Caco-2 (cell line): ENCODE data around the gene ALK. TPM values are rescaled to one million over a fixed set of nuclear protein-coding genes. Genes with fewer than 3 reads are reported as not detected.

Experiments used
- BruUV-seq: library from RNA; stranded (reverse); fragments of 400-500 nt; replicated peaks from 2 replicates; lab custom pipeline; 2021; lab: Mats Ljungman, UMichigan
- CTCF ChIA-PET: fragments of 300-600 bp; sonication (Branson Sonifier 250); formaldehyde crosslinking; loops from one replicate; lab custom pipeline; 2022; ENCODE audit warnings: antibody characterized with exemption; lab: Charles Lee
- POLR2A ChIA-PET: fragments of 300-600 bp; sonication (Branson Sonifier 250); formaldehyde crosslinking; loops from one replicate; lab custom pipeline; 2022; ENCODE audit warnings: antibody characterized with exemption; lab: Charles Lee
- DNase-seq, 2 experiments: peaks; one replicate each; pipeline versions ENCODE4 v3.0.0 to v3.0.0-alpha.2; 2020 to 2022
- H3K27me3 ChIP-seq: replicated peaks from 2 replicates; pipeline ENCODE4 v1.6.0; 2011; ENCODE audit warnings: low read length; ENCODE audit not compliant: control insufficient read depth, insufficient read depth
- H3K36me3 ChIP-seq: 2 replicates; pipeline ENCODE4 v1.5.1; 2011; ENCODE audit warnings: low read length; ENCODE audit not compliant: control insufficient read depth, insufficient read depth
- H3K4me1 ChIP-seq: fragments of 250-450 bp; sonication (Bioruptor Pico); 2 replicates; pipeline ENCODE4 v1.5.1; 2020; ENCODE audit warnings: mild to moderate bottlenecking
- H3K4me3 ChIP-seq: 2 replicates; pipeline ENCODE4 v1.5.1; 2011; ENCODE audit warnings: low read depth, mild to moderate bottlenecking, control low read depth, low read length
- H3K9me3 ChIP-seq: fragments of 250-450 bp; sonication (Bioruptor Pico); 2 replicates; pipeline ENCODE4 v1.5.1; 2020; ENCODE audit warnings: mild to moderate bottlenecking, moderate library complexity
- H3K27ac Mint-ChIP-seq: one replicate; pipeline ENCODE4 v1.8.0; 2022; ENCODE audit warnings: mixed read lengths; ENCODE audit not compliant: unreplicated experiment
- H3K27me3 Mint-ChIP-seq: one replicate; pipeline ENCODE4 v1.8.0; 2022; ENCODE audit warnings: mixed read lengths; ENCODE audit not compliant: insufficient read depth, unreplicated experiment
- H3K36me3 Mint-ChIP-seq: one replicate; pipeline ENCODE4 v1.8.0; 2022; ENCODE audit warnings: mild to moderate bottlenecking, mixed read lengths; ENCODE audit not compliant: insufficient read depth, unreplicated experiment
- H3K4me1 Mint-ChIP-seq: one replicate; pipeline ENCODE4 v1.8.0; 2022; ENCODE audit warnings: low read depth, mixed read lengths; ENCODE audit not compliant: unreplicated experiment
- H3K4me3 Mint-ChIP-seq: one replicate; pipeline ENCODE4 v1.8.0; 2022; ENCODE audit warnings: mild to moderate bottlenecking, moderate library complexity, mixed read lengths; ENCODE audit not compliant: unreplicated experiment
- H3K9me3 Mint-ChIP-seq: one replicate; pipeline ENCODE4 v1.8.0; 2022; ENCODE audit warnings: mixed read lengths; ENCODE audit not compliant: unreplicated experiment
- intact Hi-C: fragments of 100-400 bp; cut with micrococcal nuclease; formaldehyde crosslinking; loops from one replicate; pipeline ENCODE4 v1.10.0; 2022; ENCODE audit not compliant: unreplicated experiment
- total RNA-seq: library from RNA; stranded (reverse); gene quantifications from 2 replicates; pipeline ENCODE4 v1.2.3, GENCODE V29; 2022
- TF ChIP-seq, protein P1 (sequence below), 2 experiments: fragments of 200-600 bp in 1 of 2; IDR thresholded peaks; 1 replicate in 1 of 2; 2 replicates in 1 of 2; pipeline versions ENCODE4 v1.5.1 to v1.8.0; 2011 to 2022; ENCODE audit warnings: antibody characterized with exemption in 1 of 2, control low read depth in 1 of 2, inconsistent platforms in 1 of 2, low read depth in 1 of 2, low read length in 1 of 2, mild to moderate bottlenecking in 1 of 2, moderate library complexity in 1 of 2; ENCODE audit not compliant: insufficient read depth in 1 of 2, severe bottlenecking in 1 of 2, unreplicated experiment in 1 of 2

ALK gene
- total RNA-seq, 1 experiment from 2014 or later, result 0.11 TPM

DNA sequence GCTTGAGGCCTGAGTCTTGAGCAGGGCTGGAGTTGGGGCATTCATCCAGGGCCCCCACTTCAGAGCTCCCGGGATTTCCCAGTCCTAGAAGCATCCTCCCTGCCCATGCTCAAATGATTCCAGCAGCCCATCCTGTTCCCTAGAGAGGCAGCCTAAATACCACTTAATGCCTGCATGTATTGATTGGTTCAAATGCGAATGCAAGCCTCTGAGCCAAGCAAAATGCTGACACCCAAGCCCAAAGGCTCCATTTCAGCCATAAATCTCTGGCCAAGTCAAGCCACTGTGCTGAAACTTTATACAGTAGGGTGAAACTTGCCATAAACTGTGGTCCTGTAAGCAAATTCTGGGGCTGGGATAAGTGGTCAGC lies 526.4 kb downstream of the ALK start:
- H3K9me3 Mint-ChIP-seq, result no peaks in the 10 kb centered on the region
- Histone ChIP-seq H3K27me3 (peaks cover 1% of the 10 kb centered on the region; the same call in 1 of the 2 replicates), H3K4me3 (no peak overlapping the region), H3K4me1 (no peaks in the 10 kb centered on the region), H3K9me3 (no peaks in the 10 kb centered on the region), H3K36me3 (no peaks in the 10 kb centered on the region)
- TF ChIP-seq, protein P1, sequence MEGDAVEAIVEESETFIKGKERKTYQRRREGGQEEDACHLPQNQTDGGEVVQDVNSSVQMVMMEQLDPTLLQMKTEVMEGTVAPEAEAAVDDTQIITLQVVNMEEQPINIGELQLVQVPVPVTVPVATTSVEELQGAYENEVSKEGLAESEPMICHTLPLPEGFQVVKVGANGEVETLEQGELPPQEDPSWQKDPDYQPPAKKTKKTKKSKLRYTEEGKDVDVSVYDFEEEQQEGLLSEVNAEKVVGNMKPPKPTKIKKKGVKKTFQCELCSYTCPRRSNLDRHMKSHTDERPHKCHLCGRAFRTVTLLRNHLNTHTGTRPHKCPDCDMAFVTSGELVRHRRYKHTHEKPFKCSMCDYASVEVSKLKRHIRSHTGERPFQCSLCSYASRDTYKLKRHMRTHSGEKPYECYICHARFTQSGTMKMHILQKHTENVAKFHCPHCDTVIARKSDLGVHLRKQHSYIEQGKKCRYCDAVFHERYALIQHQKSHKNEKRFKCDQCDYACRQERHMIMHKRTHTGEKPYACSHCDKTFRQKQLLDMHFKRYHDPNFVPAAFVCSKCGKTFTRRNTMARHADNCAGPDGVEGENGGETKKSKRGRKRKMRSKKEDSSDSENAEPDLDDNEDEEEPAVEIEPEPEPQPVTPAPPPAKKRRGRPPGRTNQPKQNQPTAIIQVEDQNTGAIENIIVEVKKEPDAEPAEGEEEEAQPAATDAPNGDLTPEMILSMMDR (IDR thresholded peaks at IDR 0.05; ENCODE audit: insufficient read depth in 1 of 2, low read depth in 1 of 2, low read length in 1 of 2, severe bottlenecking in 1 of 2, unreplicated experiment in 1 of 2), result no peak
- no peaks in the 10 kb centered on the region for H3K4me1 Mint-ChIP-seq
- intact Hi-C loops, result no loop called here
- H3K4me3 Mint-ChIP-seq, result no peak overlapping the region
- ChIA-PET POLR2A (no interaction called here), CTCF (no interaction called here)
- no peak overlapping the region for H3K27ac Mint-ChIP-seq
- no peak for DNase-seq
- BruUV-seq, result no TSS peak
- H3K27me3 Mint-ChIP-seq, result peaks cover 16% of the 10 kb centered on the region
- H3K36me3 Mint-ChIP-seq, result no peaks in the 10 kb centered on the region

DNA sequence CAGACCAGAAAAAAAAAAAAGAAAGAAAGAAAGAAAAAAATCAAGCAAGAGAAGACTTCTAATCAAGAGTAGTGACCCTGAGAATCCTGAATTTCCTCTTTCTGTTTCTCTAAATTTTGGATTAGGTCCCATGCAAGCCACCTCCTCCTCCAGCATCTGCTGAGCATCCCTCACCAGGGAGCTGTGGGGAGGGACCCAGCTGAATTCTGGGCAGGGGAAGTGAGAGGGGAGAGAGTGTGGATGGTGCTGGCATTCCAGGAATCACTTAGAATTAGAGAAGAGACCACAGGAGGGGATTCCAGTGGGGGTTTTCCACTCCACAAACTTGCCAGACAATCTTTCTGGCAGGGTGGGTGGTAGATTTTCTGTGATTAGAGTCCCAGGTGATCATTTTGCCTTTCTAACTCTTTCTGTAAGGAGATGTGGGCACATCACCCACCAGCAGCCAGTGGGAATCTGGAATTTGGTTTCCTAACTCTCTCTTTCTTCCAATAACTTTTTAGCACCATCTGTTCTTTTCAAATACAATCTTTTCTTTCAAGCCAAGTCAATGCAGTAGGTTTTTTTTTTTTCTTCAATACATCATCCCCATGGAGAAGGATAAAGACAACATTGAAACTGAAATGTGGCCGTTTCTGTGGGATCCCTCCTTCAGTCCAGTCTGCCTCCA lies 526.9 kb downstream of the ALK start:
- POLR2A ChIA-PET, result no interaction called here
- H3K27ac Mint-ChIP-seq, result no peak overlapping the region

DNA sequence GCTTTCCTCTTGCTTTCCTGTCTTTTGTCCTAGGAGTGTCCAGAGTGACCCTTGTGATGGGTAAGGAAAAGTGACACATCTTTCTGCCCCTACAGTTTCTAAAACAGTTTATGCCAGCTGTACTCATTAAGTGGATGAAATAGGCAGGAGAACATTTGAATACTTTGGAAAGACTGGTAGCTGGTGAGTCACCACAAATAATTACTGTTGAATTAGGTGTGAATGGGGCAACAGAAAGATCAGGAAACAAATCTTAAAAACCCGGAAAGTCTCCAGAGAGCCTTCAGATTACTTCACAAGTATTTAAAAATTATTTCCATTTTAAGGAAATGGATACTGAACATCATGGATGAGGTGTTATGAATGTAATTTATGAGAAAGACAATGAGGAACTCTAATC lies 527.7 kb downstream of the ALK start:
- H3K4me1 ChIP-seq, result no peaks in the 10 kb centered on the region
- no peaks in the 10 kb centered on the region for H3K4me1 Mint-ChIP-seq
- no TSS peak for BruUV-seq
- no peaks in the 10 kb centered on the region for H3K9me3 ChIP-seq
- DNase-seq, result no peak
- H3K36me3 Mint-ChIP-seq, result no peaks in the 10 kb centered on the region
- ChIA-PET CTCF (no interaction called here), POLR2A (no interaction called here)
- peaks cover 20% of the 10 kb centered on the region for H3K27me3 Mint-ChIP-seq
- intact Hi-C loops, result no loop called here
- H3K36me3 ChIP-seq, result no peaks in the 10 kb centered on the region
- H3K9me3 Mint-ChIP-seq, result no peaks in the 10 kb centered on the region
- no peak overlapping the region for H3K27ac Mint-ChIP-seq
- no peak overlapping the region for H3K4me3 Mint-ChIP-seq
- H3K27me3 ChIP-seq, result peaks cover under 1% of the 10 kb centered on the region; the same call in 1 of the 2 replicates
- TF ChIP-seq, protein P1 (IDR thresholded peaks at IDR 0.05; ENCODE audit: insufficient read depth in 1 of 2, low read depth in 1 of 2, low read length in 1 of 2, severe bottlenecking in 1 of 2, unreplicated experiment in 1 of 2), result no peak
- H3K4me3 ChIP-seq, result no peak overlapping the region

More for the DNA sequence above, 526.9 kb downstream of the ALK start:
- no peaks in the 10 kb centered on the region for H3K36me3 ChIP-seq
- intact Hi-C loops, result no loop called here
- Mint-ChIP-seq H3K4me1 (no peaks in the 10 kb centered on the region), H3K27me3 (peaks cover 17% of the 10 kb centered on the region), H3K4me3 (no peak overlapping the region), H3K9me3 (no peaks in the 10 kb centered on the region), H3K36me3 (no peaks in the 10 kb centered on the region)
- no TSS peak for BruUV-seq
- TF ChIP-seq, protein P1 (IDR thresholded peaks at IDR 0.05; ENCODE audit: insufficient read depth in 1 of 2, low read depth in 1 of 2, low read length in 1 of 2, severe bottlenecking in 1 of 2, unreplicated experiment in 1 of 2), result no peak
- H3K9me3 ChIP-seq, result no peaks in the 10 kb centered on the region
- DNase-seq, result no peak
- no peak overlapping the region for H3K4me3 ChIP-seq
- CTCF ChIA-PET, result no interaction called here
- H3K4me1 ChIP-seq, result no peaks in the 10 kb centered on the region
- peaks cover 1% of the 10 kb centered on the region; the same call in 1 of the 2 replicates for H3K27me3 ChIP-seq
